GM10248 (cell line): ENCODE data around the gene LRRC10.

ENCODE experiments used
- CTCF ChIA-PET: fragments of 300-600 bp; sonication (Branson Sonifier 250); formaldehyde crosslinking; extraction: SDS; loops from one replicate; lab custom pipeline; 2021; ENCODE audit warnings: antibody characterized with exemption; lab: Yijun Ruan, JAX
- POLR2A ChIA-PET: fragments of 350-650 bp; sonication (Branson Sonifier 250); formaldehyde crosslinking; extraction: SDS; loops from one replicate; lab custom pipeline; 2020; ENCODE audit warnings: antibody characterized with exemption; lab: Yijun Ruan, JAX
- DNase-seq: peaks from one replicate; pipeline ENCODE4 v3.0.0; 2012; ENCODE audit errors: extremely low spot score
- CTCF ChIP-seq: IDR thresholded peaks from 2 replicates; pipeline ENCODE4 v1.5.1; 2012; ENCODE audit warnings: mild to moderate bottlenecking, low read depth; ENCODE audit errors: extremely low read depth, missing control alignments, control extremely low read depth

Gene LRRC10

GRCh38 chr12:69569236-69569635 lies 41.5 kb downstream of the LRRC10 start:
- DNase-seq = no peak
- no peak for TF ChIP-seq CTCF
- POLR2A ChIA-PET = no interaction called here
- CTCF ChIA-PET = interaction anchor here (0.7 to 5.4 kb wide), 16 partner anchors 9 to 415 kb away, joined by 3 to 76 read pairs (median 4); partner anchors contain the start of genes CCT2 and FRS2

GRCh38 chr12:69566603-69567002 lies 44.1 kb downstream of the LRRC10 start:
- ChIA-PET POLR2A (no interaction called here), CTCF (interaction anchor here (1.2 to 5.1 kb wide), 7 partner anchors 9 to 24 kb away, joined by 3 to 21 read pairs (median 5); no protein-coding TSS in a partner anchor)
- no peak for DNase-seq
- TF ChIP-seq CTCF = no peak

- ChIA-PET POLR2A (no interaction called here), CTCF (interaction anchor here (1.2 to 7.2 kb wide), 7 partner anchors 8 to 206 kb away, joined by 3 to 47 read pairs (median 4); partner anchors contain the start of gene CCT2)
- DNase-seq = no peak
- no peak for TF ChIP-seq CTCF
Measured at GRCh38 chr12:69563166-69563762, 47.4 kb downstream of the LRRC10 start.
